ENCODE measurements around the gene NAT8L.

NAT8L gene

DNA sequence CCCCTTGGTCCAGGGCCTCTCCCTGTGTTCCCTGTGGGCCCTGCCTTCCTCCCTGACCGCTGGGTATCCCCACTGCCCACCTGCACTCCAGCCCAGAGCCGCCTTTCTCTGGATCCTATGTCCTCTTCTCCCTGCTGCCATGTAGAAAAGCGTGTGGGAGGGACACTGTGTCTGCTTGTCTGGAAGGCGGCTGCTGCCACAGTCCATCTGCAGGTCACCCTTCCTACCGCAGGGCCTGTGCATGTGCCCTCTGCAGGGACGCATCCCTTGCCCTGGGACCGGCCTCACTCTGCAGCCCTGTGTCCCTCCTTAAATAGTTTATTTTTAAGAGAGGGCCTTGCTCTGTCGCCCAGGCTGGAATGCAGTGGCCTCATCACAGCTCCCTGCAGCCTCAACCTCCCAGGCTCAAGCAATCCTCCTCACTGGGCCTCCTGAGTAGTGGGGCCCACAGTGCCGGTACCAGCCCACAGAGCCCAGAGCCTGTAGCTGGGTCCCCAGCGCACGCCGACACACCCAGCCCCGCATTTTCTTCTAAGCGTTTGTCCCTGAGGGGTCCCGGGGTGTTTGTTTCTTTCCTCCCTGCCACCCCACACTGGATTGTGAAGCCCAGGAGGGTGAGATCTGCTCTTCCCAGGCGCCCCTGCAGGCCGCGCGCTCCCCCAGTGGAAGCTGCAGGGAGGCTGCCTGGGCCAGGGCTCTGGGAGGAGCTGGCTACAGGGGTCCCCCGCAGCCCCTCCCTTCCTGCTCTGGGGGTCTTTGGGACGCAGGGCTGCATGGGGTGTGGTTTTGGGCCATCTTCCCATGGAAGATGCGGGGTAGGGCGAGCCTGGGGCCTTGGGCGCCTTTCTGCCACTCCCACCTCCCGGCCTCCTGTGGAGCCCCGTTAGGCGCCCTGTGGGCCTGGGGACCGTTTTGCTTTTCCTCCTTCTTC is 12.8 kb upstream of the NAT8L start:
- no peaks in the 10 kb centered on the region for H3K36me3 ChIP-seq (ENCODE audit: low read depth)
- H3K4me3 ChIP-seq (ENCODE audit: severe bottlenecking), result no peak overlapping the region
- H3K27ac ChIP-seq (ENCODE audit: poor library complexity, severe bottlenecking), result no peak overlapping the region
- DNase-seq (ENCODE audit: low spot score), result no peak
- no peaks in the 10 kb centered on the region for H3K9me3 ChIP-seq (ENCODE audit: severe bottlenecking)
- no peak for ATAC-seq (ENCODE audit: low read depth)
- no peaks in the 10 kb centered on the region for H3K4me1 ChIP-seq (ENCODE audit: insufficient read depth, poor library complexity, severe bottlenecking)
- TF ChIP-seq, protein P1, sequence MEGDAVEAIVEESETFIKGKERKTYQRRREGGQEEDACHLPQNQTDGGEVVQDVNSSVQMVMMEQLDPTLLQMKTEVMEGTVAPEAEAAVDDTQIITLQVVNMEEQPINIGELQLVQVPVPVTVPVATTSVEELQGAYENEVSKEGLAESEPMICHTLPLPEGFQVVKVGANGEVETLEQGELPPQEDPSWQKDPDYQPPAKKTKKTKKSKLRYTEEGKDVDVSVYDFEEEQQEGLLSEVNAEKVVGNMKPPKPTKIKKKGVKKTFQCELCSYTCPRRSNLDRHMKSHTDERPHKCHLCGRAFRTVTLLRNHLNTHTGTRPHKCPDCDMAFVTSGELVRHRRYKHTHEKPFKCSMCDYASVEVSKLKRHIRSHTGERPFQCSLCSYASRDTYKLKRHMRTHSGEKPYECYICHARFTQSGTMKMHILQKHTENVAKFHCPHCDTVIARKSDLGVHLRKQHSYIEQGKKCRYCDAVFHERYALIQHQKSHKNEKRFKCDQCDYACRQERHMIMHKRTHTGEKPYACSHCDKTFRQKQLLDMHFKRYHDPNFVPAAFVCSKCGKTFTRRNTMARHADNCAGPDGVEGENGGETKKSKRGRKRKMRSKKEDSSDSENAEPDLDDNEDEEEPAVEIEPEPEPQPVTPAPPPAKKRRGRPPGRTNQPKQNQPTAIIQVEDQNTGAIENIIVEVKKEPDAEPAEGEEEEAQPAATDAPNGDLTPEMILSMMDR (IDR thresholded peaks at IDR 0.05; ENCODE audit: poor library complexity, severe bottlenecking), result no peak
- peaks cover 4% of the 10 kb centered on the region for H3K27me3 ChIP-seq (ENCODE audit: insufficient read depth, poor library complexity, severe bottlenecking)

DNA sequence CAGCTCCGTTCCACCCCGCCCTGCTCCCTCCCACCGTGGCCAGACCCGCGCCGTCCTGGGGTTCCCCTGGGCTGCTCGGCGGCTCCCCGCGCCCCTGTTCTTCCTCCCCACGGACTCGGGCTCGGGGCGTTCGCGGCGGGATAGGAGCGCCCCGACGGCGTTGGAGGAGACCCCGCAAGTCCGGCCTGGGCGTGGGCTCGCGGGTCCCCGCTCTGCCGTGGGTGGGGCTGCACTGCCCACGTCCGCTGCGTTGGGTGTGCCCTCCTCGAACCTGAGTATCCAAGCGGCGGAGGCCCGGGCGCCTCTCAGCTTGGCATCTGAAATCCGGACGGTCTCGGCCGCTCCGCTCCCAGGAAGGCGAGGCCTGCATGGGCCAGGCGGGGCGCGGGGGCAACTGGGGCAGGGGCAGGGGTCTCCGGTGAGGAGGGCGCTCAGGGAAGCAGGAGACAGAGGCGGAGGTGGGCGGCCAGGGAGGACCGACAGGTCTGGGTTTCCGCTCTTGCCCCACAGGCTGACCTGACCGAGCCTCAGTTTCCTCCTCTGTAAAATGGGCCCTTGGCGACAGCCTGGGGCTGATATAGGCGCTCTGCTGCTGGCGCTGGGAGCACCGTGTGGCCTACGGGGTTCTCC is 12.0 kb upstream of the NAT8L start:
- Histone ChIP-seq H3K27me3 (ENCODE audit: insufficient read depth, poor library complexity, severe bottlenecking) (no peaks in the 10 kb centered on the region), H3K9me3 (ENCODE audit: severe bottlenecking) (no peaks in the 10 kb centered on the region), H3K36me3 (ENCODE audit: low read depth) (no peaks in the 10 kb centered on the region), H3K4me1 (ENCODE audit: insufficient read depth, poor library complexity, severe bottlenecking) (no peaks in the 10 kb centered on the region), H3K27ac (ENCODE audit: poor library complexity, severe bottlenecking) (no peak overlapping the region), H3K4me3 (ENCODE audit: severe bottlenecking) (no peak overlapping the region)
- DNase-seq (ENCODE audit: low spot score) (no peak), ATAC-seq (ENCODE audit: low read depth) (no peak)
- TF ChIP-seq, protein P1 (IDR thresholded peaks at IDR 0.05; ENCODE audit: poor library complexity, severe bottlenecking), result no peak

DNA sequence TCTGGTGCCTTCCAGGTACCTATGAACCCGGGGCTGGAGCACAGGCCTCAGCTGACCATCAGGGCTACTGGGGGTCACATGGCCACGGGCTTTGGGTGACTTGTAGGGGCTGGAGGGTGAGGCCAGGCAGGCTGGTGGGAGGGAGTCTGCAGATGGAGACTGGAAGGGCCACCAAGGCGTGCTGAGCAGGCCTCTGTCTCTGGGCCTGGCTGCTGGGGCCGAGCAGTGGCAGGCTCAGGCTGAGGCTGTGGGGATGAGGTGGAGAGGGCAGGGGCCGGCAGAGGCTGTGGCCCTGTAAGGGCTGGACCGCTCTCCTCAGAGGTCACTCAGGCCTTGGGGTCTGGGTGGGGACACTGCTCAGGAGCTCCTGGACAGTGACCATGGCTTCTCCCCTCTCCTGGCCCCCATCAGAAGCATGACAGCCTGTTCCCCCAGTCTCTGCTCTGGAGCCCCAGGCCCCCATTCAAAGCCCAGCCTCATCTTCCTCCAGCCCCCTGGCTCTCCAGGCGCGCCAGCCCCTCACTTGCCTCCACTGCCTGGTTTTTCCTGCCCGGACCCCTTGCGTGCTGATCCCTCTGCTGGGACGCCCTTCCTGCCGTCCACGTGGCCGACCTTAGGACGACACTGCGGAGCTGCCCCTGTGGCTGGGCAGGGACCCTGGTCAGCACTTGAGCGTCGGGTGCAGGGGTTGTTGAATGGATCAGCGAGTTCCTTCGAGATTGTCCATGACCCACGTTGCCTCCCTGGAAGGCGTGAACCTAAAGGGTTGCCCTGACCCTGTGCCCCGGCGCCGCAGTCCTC is 11.1 kb upstream of the NAT8L start:
- Histone ChIP-seq H3K36me3 (ENCODE audit: low read depth) (no peaks in the 10 kb centered on the region), H3K27ac (ENCODE audit: poor library complexity, severe bottlenecking) (no peak overlapping the region), H3K9me3 (ENCODE audit: severe bottlenecking) (no peaks in the 10 kb centered on the region), H3K27me3 (ENCODE audit: insufficient read depth, poor library complexity, severe bottlenecking) (no peaks in the 10 kb centered on the region), H3K4me1 (ENCODE audit: insufficient read depth, poor library complexity, severe bottlenecking) (no peaks in the 10 kb centered on the region), H3K4me3 (ENCODE audit: severe bottlenecking) (no peak overlapping the region)
- TF ChIP-seq, protein P1 (IDR thresholded peaks at IDR 0.05; ENCODE audit: poor library complexity, severe bottlenecking), result no peak
- no peak for ATAC-seq (ENCODE audit: low read depth)
- DNase-seq (ENCODE audit: low spot score), result peak; percentile 58

DNA sequence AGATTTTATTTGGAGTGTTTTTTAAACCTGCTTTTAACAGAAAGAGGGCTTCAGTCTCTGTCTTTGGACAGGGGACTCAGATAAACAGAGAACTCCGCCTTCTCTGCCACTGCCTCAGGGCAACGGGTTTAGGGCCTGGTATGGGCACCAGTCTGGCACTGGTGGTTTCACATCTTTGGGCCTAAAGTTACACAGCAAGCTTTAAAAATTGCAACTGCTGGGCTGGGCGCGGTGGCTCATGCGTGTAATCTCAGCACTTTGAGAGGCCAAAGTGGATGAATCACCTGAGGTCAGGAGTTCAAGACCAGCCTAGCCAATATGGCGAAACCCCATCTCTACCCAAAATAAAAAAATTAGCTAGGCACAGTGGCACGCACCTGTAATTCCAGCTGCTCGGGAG is 10.3 kb upstream of the NAT8L start:
- Histone ChIP-seq H3K9me3 (ENCODE audit: severe bottlenecking) (no peaks in the 10 kb centered on the region), H3K36me3 (ENCODE audit: low read depth) (no peaks in the 10 kb centered on the region), H3K4me3 (ENCODE audit: severe bottlenecking) (no peak overlapping the region), H3K4me1 (ENCODE audit: insufficient read depth, poor library complexity, severe bottlenecking) (no peaks in the 10 kb centered on the region), H3K27ac (ENCODE audit: poor library complexity, severe bottlenecking) (no peak overlapping the region), H3K27me3 (ENCODE audit: insufficient read depth, poor library complexity, severe bottlenecking) (no peaks in the 10 kb centered on the region)
- ATAC-seq (ENCODE audit: low read depth), result no peak
- TF ChIP-seq, protein P1 (IDR thresholded peaks at IDR 0.05; ENCODE audit: poor library complexity, severe bottlenecking), result no peak
- no peak for DNase-seq (ENCODE audit: low spot score)
